H9 (cell line): ENCODE measurements around the gene PTPA. TPM values are rescaled to one million over a fixed set of nuclear protein-coding genes. Genes with fewer than 3 reads are reported as not detected.
"Not testable (repeated sequence)": the region's sequence is repeated elsewhere in the genome, so short reads cannot be mapped to it uniquely, and the experiment has no call there.

Source experiments
- DNase-seq: peaks from one replicate; pipeline ENCODE4 v3.0.0-alpha.2; 2017
- H2AFZ ChIP-seq: one replicate; pipeline ENCODE4 v1.6.1; 2013; ENCODE audit warnings: mild to moderate bottlenecking, low read length, control low read depth, moderate library complexity
- H2AK5ac ChIP-seq: 2 replicates; pipeline ENCODE4 v1.6.1; 2013; ENCODE audit warnings: low read length, control low read depth, mixed read lengths; ENCODE audit not compliant: insufficient read length
- H2BK120ac ChIP-seq: one replicate; pipeline ENCODE4 v1.6.1; 2013; ENCODE audit warnings: low read depth, mild to moderate bottlenecking, low read length, control low read depth, inconsistent platforms; ENCODE audit not compliant: poor library complexity, severe bottlenecking
- H2BK12ac ChIP-seq: 2 replicates; pipeline ENCODE4 v1.6.1; 2013; ENCODE audit warnings: low read length, control low read depth, mixed read lengths, low read depth; ENCODE audit not compliant: insufficient read length
- H2BK15ac ChIP-seq: 2 replicates; pipeline ENCODE4 v1.6.1; 2013; ENCODE audit warnings: low read depth, low read length, control low read depth
- H2BK20ac ChIP-seq: one replicate; pipeline ENCODE4 v1.6.1; 2013; ENCODE audit warnings: low read depth, mild to moderate bottlenecking, low read length, control low read depth, inconsistent platforms; ENCODE audit not compliant: poor library complexity, severe bottlenecking
- H2BK5ac ChIP-seq: 2 replicates; pipeline ENCODE4 v1.6.1; 2013; ENCODE audit warnings: low read length, control low read depth, mixed read lengths; ENCODE audit not compliant: insufficient read length
- H3K14ac ChIP-seq: 2 replicates; pipeline ENCODE4 v1.6.1; 2013; ENCODE audit warnings: low read length, control low read depth; ENCODE audit not compliant: insufficient read depth
- H3K18ac ChIP-seq: 2 replicates; pipeline ENCODE4 v1.6.1; 2013; ENCODE audit warnings: low read depth, mild to moderate bottlenecking, mixed read lengths, low read length, control low read depth; ENCODE audit not compliant: insufficient read length
- H3K23ac ChIP-seq: 2 replicates; pipeline ENCODE4 v1.6.1; 2013; ENCODE audit warnings: low read length, control low read depth, mixed read lengths, low read depth; ENCODE audit not compliant: insufficient read length
- H3K23me2 ChIP-seq: 2 replicates; pipeline ENCODE4 v1.6.1; 2013; ENCODE audit warnings: low read depth, mild to moderate bottlenecking, mixed read lengths, low read length, control low read depth; ENCODE audit not compliant: insufficient read length, poor library complexity, severe bottlenecking
- H3K27ac ChIP-seq: 2 replicates; pipeline ENCODE4 v1.5.1; 2013; ENCODE audit warnings: low read length, control low read depth, mixed read lengths, low read depth; ENCODE audit not compliant: insufficient read length
- H3K27me3 ChIP-seq: 2 replicates; pipeline ENCODE4 v1.6.1; 2013; ENCODE audit warnings: low read length, control low read depth, inconsistent platforms; ENCODE audit not compliant: insufficient read depth
- H3K4ac ChIP-seq: 2 replicates; pipeline ENCODE4 v1.6.1; 2013; ENCODE audit warnings: low read depth, mild to moderate bottlenecking, control low read depth, inconsistent platforms, low read length, moderate library complexity
- H3K4me1 ChIP-seq: 2 replicates; pipeline ENCODE4 v1.6.1; 2013; ENCODE audit warnings: low read length, control low read depth, inconsistent platforms; ENCODE audit not compliant: insufficient read depth
- H3K4me2 ChIP-seq: 2 replicates; pipeline ENCODE4 v1.6.1; 2013; ENCODE audit warnings: low read length, control low read depth, mixed read lengths; ENCODE audit not compliant: insufficient read length, insufficient read depth
- H3K56ac ChIP-seq: 2 replicates; pipeline ENCODE4 v1.6.1; 2013; ENCODE audit warnings: low read depth, mild to moderate bottlenecking, mixed read lengths, low read length, control low read depth; ENCODE audit not compliant: insufficient read length
- H3K79me1 ChIP-seq: 2 replicates; pipeline ENCODE4 v1.6.1; 2013; ENCODE audit warnings: low read depth, mild to moderate bottlenecking, moderate library complexity, low read length, control low read depth, inconsistent platforms; ENCODE audit not compliant: insufficient read depth, poor library complexity, severe bottlenecking
- H3K79me2 ChIP-seq: 2 replicates; pipeline ENCODE4 v1.6.1; 2013; ENCODE audit warnings: low read length, control low read depth, inconsistent platforms; ENCODE audit not compliant: insufficient read depth
- H3K9ac ChIP-seq: 2 replicates; pipeline ENCODE4 v1.6.1; 2013; ENCODE audit warnings: low read length, control low read depth, mixed read lengths; ENCODE audit not compliant: insufficient read length; ENCODE audit errors: extremely low read depth
- H3K9me3 ChIP-seq: one replicate; pipeline ENCODE4 v1.6.1; 2013; ENCODE audit warnings: low read depth, low read length, inconsistent platforms; ENCODE audit not compliant: control insufficient read depth
- H3T11ph ChIP-seq: one replicate; pipeline ENCODE4 v1.6.1; 2013; ENCODE audit warnings: mild to moderate bottlenecking, low read length, control low read depth, inconsistent platforms
- H4K20me1 ChIP-seq: one replicate; pipeline ENCODE4 v1.6.1; 2013; ENCODE audit not compliant: control insufficient read depth, insufficient read length, insufficient read depth
- H4K5ac ChIP-seq: 2 replicates; pipeline ENCODE4 v1.6.1; 2013; ENCODE audit warnings: low read depth, mild to moderate bottlenecking, mixed read lengths, low read length, control low read depth; ENCODE audit not compliant: insufficient read length
- H4K8ac ChIP-seq: replicated peaks from 2 replicates; pipeline ENCODE4 v1.6.1; 2013; ENCODE audit warnings: low read length, control low read depth, mixed read lengths, low read depth; ENCODE audit not compliant: insufficient read length
- H4K91ac ChIP-seq: 2 replicates; pipeline ENCODE4 v1.6.1; 2013; ENCODE audit warnings: low read depth, mild to moderate bottlenecking, moderate library complexity, mixed read lengths, low read length, control low read depth; ENCODE audit not compliant: insufficient read length
- H3K27ac Mint-ChIP-seq, 3 experiments: 2 replicates in 2 of 3; 3 replicates in 1 of 3; pipeline ENCODE4 v1.8.0; 2020 to 2021; ENCODE audit warnings: mixed read lengths in 3 of 3, mild to moderate bottlenecking in 1 of 3, moderate library complexity in 1 of 3
- H3K27me3 Mint-ChIP-seq: 2 replicates; pipeline ENCODE4 v1.8.0; 2021; ENCODE audit warnings: low read depth, mild to moderate bottlenecking, moderate library complexity, mixed read lengths
- H3K36me3 Mint-ChIP-seq, 3 experiments: 2 replicates in 2 of 3; 3 replicates in 1 of 3; pipeline ENCODE4 v1.8.0; 2020 to 2021; ENCODE audit warnings: low read depth in 3 of 3, mixed read lengths in 3 of 3; ENCODE audit not compliant: insufficient read depth in 1 of 3
- H3K4me1 Mint-ChIP-seq, 2 experiments: 2 replicates each; pipeline ENCODE4 v1.8.0; 2020; ENCODE audit warnings: mixed read lengths in 2 of 2
- H3K4me3 Mint-ChIP-seq, 2 experiments: 2 replicates in 1 of 2; 3 replicates in 1 of 2; pipeline ENCODE4 v1.8.0; 2020 to 2021; ENCODE audit warnings: mild to moderate bottlenecking in 2 of 2, mixed read lengths in 2 of 2, moderate library complexity in 1 of 2
- H3K9me3 Mint-ChIP-seq, 2 experiments: 2 replicates in 1 of 2; 3 replicates in 1 of 2; pipeline ENCODE4 v1.8.0; 2020; ENCODE audit warnings: mild to moderate bottlenecking in 2 of 2, mixed read lengths in 2 of 2, moderate library complexity in 1 of 2
- CTCF ChIP-seq: fragments of 200-600 bp; sonication (generic); conservative IDR thresholded peaks from 3 replicates; pipeline ENCODE4 v1.8.0; 2021; ENCODE audit warnings: antibody characterized with exemption, mild to moderate bottlenecking
- WGBS: extraction: QIAGEN DNeasy Blood & Tissue Kit; methylation state at CpG from one replicate; pipeline ENCODE4 v1.1.7; 2013; ENCODE audit warnings: missing lambda C conversion rate, low lambda C conversion rate, mixed read lengths; ENCODE audit not compliant: insufficient read length; ENCODE audit errors: extremely low coverage; 5-methylcytosine and 5-hydroxymethylcytosine counted together
- total RNA-seq: library from RNA; stranded (reverse); gene quantifications from 2 replicates; pipeline ENCODE4 v1.2.1, GENCODE V29; 2021

The PTPA gene
- total RNA-seq, 1 experiment from 2014 or later, result 145 TPM

- H3K36me3 Mint-ChIP-seq, result peaks cover 0 to 7% (median 5%) of the 10 kb centered on the region in 3 experiments; a peak in 3 of 7 replicates
- Histone ChIP-seq H2AK5ac (no peak overlapping the region), H3K18ac (no peak overlapping the region), H2BK12ac (no peak overlapping the region), H3K27me3 (no peaks in the 10 kb centered on the region), H4K5ac (no peak overlapping the region), H3K23me2 (no peaks in the 10 kb centered on the region), H3K23ac (no peak overlapping the region), H3K79me1 (no peaks in the 10 kb centered on the region), H2BK15ac (no peak overlapping the region), H2BK120ac (no peak overlapping the region), H3K9me3 (no peaks in the 10 kb centered on the region), H3K4ac (no peak overlapping the region), H3K27ac (no peak overlapping the region), H2AFZ (no peak overlapping the region), H3K4me2 (no peak overlapping the region), H2BK5ac (no peak overlapping the region), H3K4me1 (peaks cover 2% of the 10 kb centered on the region; the same call in 1 of the 2 replicates), H3T11ph (no peak overlapping the region), H4K8ac (no peak overlapping the region), H3K79me2 (no peaks in the 10 kb centered on the region), H3K9ac (no peak overlapping the region), H4K20me1 (no peaks in the 10 kb centered on the region), H4K91ac (no peak overlapping the region), H3K56ac (no peak overlapping the region), H2BK20ac (no peak overlapping the region), H3K14ac (no peak overlapping the region)
- no peaks in the 10 kb centered on the region; a peak in 2 of 5 replicates for H3K9me3 Mint-ChIP-seq
- H3K27ac Mint-ChIP-seq, result peak overlapping the region in 1 of 3 experiments; percentile 42; a peak in 1 of 7 replicates
- TF ChIP-seq CTCF, result no peak
- no CpG with 5 or more reads among the region's 11 CpGs for WGBS
- H3K27me3 Mint-ChIP-seq, result peaks cover 1% of the 10 kb centered on the region
- no peak overlapping the region for H3K4me3 Mint-ChIP-seq
- peaks cover 14 to 39% of the 10 kb centered on the region in 2 experiments for H3K4me1 Mint-ChIP-seq
- no peak for DNase-seq
Observed at GRCh38 chr9:129162497-129163197, 51.4 kb downstream of the PTPA start.

- H2BK20ac ChIP-seq, H3K56ac ChIP-seq, H3K9me3 ChIP-seq, H4K91ac ChIP-seq, H3T11ph ChIP-seq, H3K79me2 ChIP-seq, H4K8ac ChIP-seq, H3K4ac ChIP-seq, H3K18ac ChIP-seq, H4K20me1 ChIP-seq, H3K36me3 Mint-ChIP-seq, H3K23me2 ChIP-seq, H3K27me3 ChIP-seq, H3K4me2 ChIP-seq, H3K14ac ChIP-seq, DNase-seq, H3K27ac ChIP-seq, H3K9ac ChIP-seq, H2AK5ac ChIP-seq, H2BK15ac ChIP-seq, H2AFZ ChIP-seq, H3K27me3 Mint-ChIP-seq, H2BK120ac ChIP-seq, H3K23ac ChIP-seq, H2BK5ac ChIP-seq, H3K4me3 Mint-ChIP-seq, H4K5ac ChIP-seq, H3K79me1 ChIP-seq, H3K4me1 ChIP-seq, H3K27ac Mint-ChIP-seq, H3K9me3 Mint-ChIP-seq, H2BK12ac ChIP-seq: not testable (repeated sequence)
- no CpG with 5 or more reads among the region's 5 CpGs for WGBS
- H3K4me1 Mint-ChIP-seq, result peaks cover 20 to 44% of the 10 kb centered on the region in 2 experiments
Observed at GRCh38 chr9:129163198-129163670, 52.0 kb downstream of the PTPA start.
